Measurements from ENCODE around the gene BPIFB2.

BPIFB2 gene

GRCh38 chr20:33009214-33010132, 2.0 kb downstream of the BPIFB2 start:
- DNase-seq, result no peak

GRCh38 chr20:33010133-33010504, 2.6 kb downstream of the BPIFB2 start:
- no peak for DNase-seq

GRCh38 chr20:33010674-33011449, 3.4 kb downstream of the BPIFB2 start:
- no peak for DNase-seq

- no peak for DNase-seq
Measured at GRCh38 chr20:33012327-33013189, 5.1 kb downstream of the BPIFB2 start.

GRCh38 chr20:33013701-33014326, 6.3 kb downstream of the BPIFB2 start:
- DNase-seq, result no peak

GRCh38 chr20:33014336-33015113, 7.0 kb downstream of the BPIFB2 start:
- DNase-seq, result no peak

- DNase-seq, result no peak
Measured at GRCh38 chr20:33015114-33015484, 7.6 kb downstream of the BPIFB2 start.

GRCh38 chr20:33015700-33016580, 8.4 kb downstream of the BPIFB2 start:
- DNase-seq, result no peak

- DNase-seq, result no peak
Measured at GRCh38 chr20:33016581-33017109, 9.1 kb downstream of the BPIFB2 start.

GRCh38 chr20:33017542-33017941, 10.0 kb downstream of the BPIFB2 start:
- DNase-seq, result no peak

GRCh38 chr20:33018169-33018931, 10.8 kb downstream of the BPIFB2 start:
- no peak for DNase-seq

- DNase-seq, result no peak
Measured at GRCh38 chr20:33019465-33020277, 12.2 kb downstream of the BPIFB2 start.

- no peak for DNase-seq
Measured at GRCh38 chr20:33020278-33021161, 13.0 kb downstream of the BPIFB2 start.

GRCh38 chr20:33021879-33022278, 14.4 kb downstream of the BPIFB2 start:
- DNase-seq, result no peak

GRCh38 chr20:33022289-33022688, 14.8 kb downstream of the BPIFB2 start:
- no peak for DNase-seq

GRCh38 chr20:33022694-33023438, 15.4 kb downstream of the BPIFB2 start:
- no peak for DNase-seq

Data from CD4-positive, alpha-beta T cell treated with Interleukin-21 for 1 hour (primary cell).